ENCODE measurements around the gene C19orf33.

Gene C19orf33

GRCh38 chr19:38326591-38326990, 22.5 kb downstream of the C19orf33 start:
- Histone ChIP-seq H3K27ac (no peak overlapping the region), H3K4me3 (ENCODE audit: low read depth in 1 of 2, low read length in 1 of 2) (no peak overlapping the region), H3K9me3 (no peaks in the 10 kb centered on the region), H3K36me3 (peaks cover 52% of the 10 kb centered on the region), H3K4me1 (ENCODE audit: control insufficient read depth in 1 of 2, insufficient read depth in 1 of 2, low read depth in 1 of 2, low read length in 1 of 2) (peaks cover under 1 to 1% of the 10 kb centered on the region in 2 experiments), H3K27me3 (no peaks in the 10 kb centered on the region)
- TF ChIP-seq CTCF (IDR thresholded peaks at IDR 0.05) = no peak

- H3K36me3 ChIP-seq = peaks cover 50% of the 10 kb centered on the region
- TF ChIP-seq CTCF (IDR thresholded peaks at IDR 0.05) = no peak
- no peaks in the 10 kb centered on the region for H3K27me3 ChIP-seq
- no peak overlapping the region for H3K4me3 ChIP-seq (ENCODE audit: low read depth in 1 of 2, low read length in 1 of 2)
- H3K27ac ChIP-seq = no peak overlapping the region
- H3K9me3 ChIP-seq = no peaks in the 10 kb centered on the region
- H3K4me1 ChIP-seq (ENCODE audit: control insufficient read depth in 1 of 2, insufficient read depth in 1 of 2, low read depth in 1 of 2, low read length in 1 of 2) = no peaks in the 10 kb centered on the region
Measured at GRCh38 chr19:38329651-38330050, 25.6 kb downstream of the C19orf33 start.

- H3K4me3 ChIP-seq (ENCODE audit: low read depth in 1 of 2, low read length in 1 of 2) = no peak overlapping the region
- H3K27ac ChIP-seq = no peak overlapping the region
- H3K36me3 ChIP-seq = peaks cover 29% of the 10 kb centered on the region
- H3K4me1 ChIP-seq (ENCODE audit: control insufficient read depth in 1 of 2, insufficient read depth in 1 of 2, low read depth in 1 of 2, low read length in 1 of 2) = peaks cover 3 to 6% of the 10 kb centered on the region in 2 experiments
- TF ChIP-seq CTCF (IDR thresholded peaks at IDR 0.05) = no peak
- no peaks in the 10 kb centered on the region for H3K27me3 ChIP-seq
- H3K9me3 ChIP-seq = no peaks in the 10 kb centered on the region
Measured at GRCh38 chr19:38331728-38332127, 27.7 kb downstream of the C19orf33 start.

- TF ChIP-seq CTCF (IDR thresholded peaks at IDR 0.05) = no peak
- peaks cover 14% of the 10 kb centered on the region for H3K36me3 ChIP-seq
- no peak overlapping the region for H3K4me3 ChIP-seq (ENCODE audit: low read depth in 1 of 2, low read length in 1 of 2)
- peaks cover 9 to 12% of the 10 kb centered on the region in 2 experiments for H3K4me1 ChIP-seq (ENCODE audit: control insufficient read depth in 1 of 2, insufficient read depth in 1 of 2, low read depth in 1 of 2, low read length in 1 of 2)
- no peak overlapping the region for H3K27ac ChIP-seq
- no peaks in the 10 kb centered on the region for H3K27me3 ChIP-seq
- no peaks in the 10 kb centered on the region for H3K9me3 ChIP-seq
Measured at GRCh38 chr19:38333245-38333644, 29.2 kb downstream of the C19orf33 start.

GRCh38 chr19:38335949-38336637, 32.0 kb downstream of the C19orf33 start:
- no peaks in the 10 kb centered on the region for H3K9me3 ChIP-seq
- no peak for TF ChIP-seq CTCF (IDR thresholded peaks at IDR 0.05)
- peaks cover 4% of the 10 kb centered on the region for H3K36me3 ChIP-seq
- H3K27ac ChIP-seq = peak overlapping the region; percentile 96
- peak overlapping the region; percentile 84 to 97 for H3K4me3 ChIP-seq (ENCODE audit: low read depth in 1 of 2, low read length in 1 of 2)
- H3K27me3 ChIP-seq = no peaks in the 10 kb centered on the region
- peaks cover 9 to 12% of the 10 kb centered on the region in 2 experiments for H3K4me1 ChIP-seq (ENCODE audit: control insufficient read depth in 1 of 2, insufficient read depth in 1 of 2, low read depth in 1 of 2, low read length in 1 of 2)
